Measurements from ENCODE around the gene SLBP. TPM values are rescaled to one million over a fixed set of nuclear protein-coding genes. Genes with fewer than 3 reads are reported as not detected.
A peak's percentile ranks its signal among the peaks of the same experiment; 100 is the strongest.

The SLBP gene
- total RNA-seq, 1 donor from 2014 or later, result 31.9 TPM

GRCh38 chr4:1653776-1654175, 58.3 kb downstream of the SLBP start:
- no peak for DNase-seq

DNA sequence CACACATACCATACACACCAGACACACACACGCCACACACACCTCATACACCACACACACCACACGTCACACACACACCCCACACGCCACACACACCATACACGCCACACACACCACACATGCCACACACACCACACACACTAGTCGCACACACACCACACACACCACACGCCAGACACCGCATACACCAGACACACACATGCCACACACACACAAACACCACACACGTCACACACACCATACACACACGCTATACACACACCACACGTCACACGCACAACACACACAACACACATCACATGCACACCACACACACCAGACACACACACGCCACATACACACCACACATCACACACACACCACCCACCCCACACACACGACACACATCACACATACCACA, 60.0 kb downstream of the SLBP start:
- DNase-seq, result no peak

DNA sequence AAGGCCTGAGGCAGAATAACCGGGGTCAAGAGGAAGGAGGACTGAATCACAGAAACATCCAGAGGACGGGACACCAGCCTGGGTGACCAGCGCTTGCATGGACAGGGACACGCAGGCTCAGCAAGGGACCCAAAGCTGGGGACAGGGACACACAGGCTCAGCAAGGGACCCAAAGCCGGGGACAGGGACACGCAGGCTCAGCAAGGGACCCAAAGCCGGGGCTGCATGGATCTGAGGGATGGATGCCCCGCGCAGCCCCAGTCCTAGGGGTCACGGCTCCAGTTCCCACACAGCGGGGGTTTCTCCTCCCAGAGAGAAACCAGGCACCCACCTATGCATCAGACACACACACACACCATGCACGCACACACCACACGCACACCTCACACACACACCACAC, 60.5 kb downstream of the SLBP start:
- no peak for DNase-seq

DNA sequence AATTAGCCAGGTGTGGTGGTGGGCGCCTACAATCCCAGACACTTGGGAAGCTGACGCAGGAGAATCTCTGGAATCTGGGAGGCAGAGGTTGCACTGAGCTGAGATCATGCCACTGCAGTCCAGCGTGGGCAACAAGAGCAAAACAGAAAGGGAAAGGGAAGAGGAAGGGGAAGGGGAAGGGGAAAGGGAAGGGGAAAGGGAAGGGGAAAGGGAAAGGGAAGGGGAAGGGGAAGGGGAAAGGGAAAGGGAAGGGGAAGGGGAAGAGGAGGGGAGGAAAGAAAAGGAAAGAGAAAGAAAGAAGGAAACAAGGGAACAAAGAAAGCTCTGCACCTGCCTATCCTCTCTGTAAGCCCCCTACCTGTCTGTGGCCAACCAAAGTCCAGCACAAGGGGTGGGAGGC, 63.2 kb downstream of the SLBP start:
- no peak for DNase-seq

DNA sequence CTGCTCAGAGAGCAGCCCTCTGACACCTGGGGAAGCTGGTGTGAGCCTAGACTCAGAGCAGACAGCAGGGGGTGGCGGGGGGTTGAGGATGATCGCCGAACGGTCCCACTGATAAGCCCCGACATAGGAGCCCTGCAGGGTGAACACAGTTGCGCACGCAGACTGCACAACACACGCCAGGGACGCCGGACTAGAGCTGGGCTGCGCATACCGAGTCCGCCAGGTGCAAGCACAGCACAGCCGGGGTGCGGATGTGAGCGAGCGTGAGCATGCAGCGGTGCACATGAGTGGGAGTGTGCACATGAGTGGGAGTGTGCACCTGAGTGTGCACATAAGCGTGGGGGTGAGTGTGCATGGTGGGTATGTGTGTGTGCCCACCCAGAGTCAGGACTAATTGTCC, 64.7 kb downstream of the SLBP start:
- no peak for DNase-seq

- DNase-seq, result peak; percentile 87
Observed at GRCh38 chr4:1646690-1647089, 65.4 kb downstream of the SLBP start.

DNA sequence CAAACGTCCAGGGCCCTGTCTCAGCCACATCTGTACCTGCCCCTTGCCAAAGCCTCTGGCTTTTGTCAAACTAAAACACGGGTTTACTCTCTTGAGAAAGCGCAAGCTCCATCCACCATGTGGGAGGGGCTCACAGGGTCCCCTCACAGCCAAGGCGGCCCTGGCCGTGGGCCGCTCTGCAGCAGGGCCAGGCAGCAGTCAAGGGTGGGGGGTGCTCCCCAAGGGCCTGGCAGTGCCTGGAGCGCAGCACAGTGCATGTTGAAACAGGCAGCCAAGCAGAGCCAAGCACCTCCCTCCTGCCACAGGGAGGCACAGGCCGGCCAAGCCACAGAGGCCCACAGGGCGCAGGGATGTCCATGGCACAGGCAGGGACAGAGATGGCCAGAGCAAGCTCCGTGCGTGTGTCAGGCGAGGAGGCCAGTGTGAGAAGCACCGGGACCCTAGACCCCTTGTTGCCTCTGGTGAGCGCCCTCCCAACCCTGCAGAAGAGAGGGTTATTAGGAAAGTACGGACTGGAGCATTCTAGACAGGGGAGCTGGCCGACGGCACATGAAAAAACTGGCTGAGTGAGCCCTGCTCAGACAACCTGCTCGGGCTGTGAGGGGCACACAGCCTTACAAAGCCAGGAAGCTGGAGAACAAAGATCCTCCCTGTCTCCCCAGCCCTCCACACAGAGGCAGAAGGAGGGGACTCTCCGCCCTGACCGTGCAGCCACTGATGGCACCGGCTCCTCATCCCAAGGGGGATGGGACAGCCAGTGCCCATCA, 67.0 kb downstream of the SLBP start:
- peak; percentile 86 for DNase-seq

GRCh38 chr4:1643971-1644735, 68.0 kb downstream of the SLBP start:
- peak; percentile 32 for DNase-seq

Small RNA genes lying within 50 kb of the gene (small RNA-seq; reads per million reads assigned to genes)
- not detected for gene RF00019 (ENCODE audit: low replicate concordance)

Other genes with a start within 250 kb of the SLBP start
- gene FAM53A, start 28.0 kb downstream of the SLBP start, total RNA-seq, result 1.7 TPM
- 22.8 TPM for gene TMEM129, start 9.0 kb upstream of the SLBP start, total RNA-seq
- 17.2 TPM for gene TACC3, start 9.2 kb upstream of the SLBP start, total RNA-seq
- 68.0 TPM for gene FGFR3, start 81.0 kb upstream of the SLBP start, total RNA-seq
- 36.2 TPM for gene LETM1, start 143.8 kb upstream of the SLBP start, total RNA-seq
- gene NSD2, start 159.1 kb upstream of the SLBP start, total RNA-seq, result 71.3 TPM

Data from tongue (tissue), 3 donors.